Keratinocyte (primary cell): ENCODE results near the gene TFAP2E. TPM values are rescaled to one million over a fixed set of nuclear protein-coding genes. Genes with fewer than 3 reads are reported as not detected.
"Not testable (repeated sequence)": the region's sequence is repeated elsewhere in the genome, so short reads cannot be mapped to it uniquely, and the experiment has no call there.

Source experiments
- DNase-seq: peaks from one replicate; pipeline ENCODE4 v3.0.0-alpha.2; 2011; ENCODE audit warnings: low read depth, missing footprints, low spot score
- FAIRE-seq: peaks from 2 replicates; lab custom pipeline; 2011; peaks lifted over from hg19 to GRCh38; lab: Jason Lieb, UNC
- H2AFZ ChIP-seq: 2 replicates; pipeline ENCODE4 v1.6.0; 2012; ENCODE audit warnings: low read length, control low read depth, inconsistent platforms; ENCODE audit not compliant: control insufficient read depth
- H3K27ac ChIP-seq: 2 replicates; pipeline ENCODE4 v1.5.1; 2011; ENCODE audit warnings: low read length; ENCODE audit not compliant: control insufficient read depth, insufficient read depth
- H3K27me3 ChIP-seq: 3 replicates; pipeline ENCODE4 v1.6.0; 2011; ENCODE audit warnings: low read length; ENCODE audit not compliant: control insufficient read depth, insufficient read depth; ENCODE audit errors: extremely low read depth
- H3K36me3 ChIP-seq, 2 experiments: 2 replicates in 1 of 2; 3 replicates in 1 of 2; pipeline ENCODE4 v1.5.1; 2011; ENCODE audit warnings: low read length in 2 of 2, mild to moderate bottlenecking in 1 of 2; ENCODE audit not compliant: control insufficient read depth in 2 of 2, insufficient read depth in 2 of 2; ENCODE audit errors: extremely low read depth in 1 of 2
- H3K4me1 ChIP-seq: 3 replicates; pipeline ENCODE4 v1.5.1; 2011; ENCODE audit warnings: low read length; ENCODE audit not compliant: control insufficient read depth, insufficient read depth; ENCODE audit errors: extremely low read depth
- H3K4me2 ChIP-seq: 3 replicates; pipeline ENCODE4 v1.6.0; 2011; ENCODE audit warnings: low read depth, low read length; ENCODE audit not compliant: control insufficient read depth, insufficient read depth; ENCODE audit errors: extremely low read depth
- H3K4me3 ChIP-seq, 3 experiments: fragments of 200-600 bp in 1 of 3; sonication (generic) in 1 of 3; 2 replicates in 2 of 3; 3 replicates in 1 of 3; pipeline ENCODE4 v1.5.1; 2011 to 2016; ENCODE audit warnings: low read length in 3 of 3, mild to moderate bottlenecking in 3 of 3, control low read depth in 2 of 3, inconsistent platforms in 1 of 3, low read depth in 1 of 3, mixed read lengths in 1 of 3, mixed run types in 1 of 3, moderate library complexity in 1 of 3; ENCODE audit not compliant: control insufficient read depth in 2 of 3, insufficient read depth in 2 of 3; ENCODE audit errors: extremely low read depth in 1 of 3
- H3K79me2 ChIP-seq: 2 replicates; pipeline ENCODE4 v1.6.0; 2012; ENCODE audit warnings: low read length; ENCODE audit not compliant: control insufficient read depth, insufficient read depth
- H3K9ac ChIP-seq: 3 replicates; pipeline ENCODE4 v1.6.0; 2011; ENCODE audit warnings: low read length; ENCODE audit not compliant: control insufficient read depth, insufficient read depth; ENCODE audit errors: extremely low read depth
- H3K9me1 ChIP-seq: 3 replicates; pipeline ENCODE4 v1.6.0; 2011; ENCODE audit warnings: low read length; ENCODE audit not compliant: control insufficient read depth, insufficient read depth; ENCODE audit errors: extremely low read depth
- H3K9me3 ChIP-seq: 2 replicates; pipeline ENCODE4 v1.5.1; 2012; ENCODE audit warnings: low read depth, low read length; ENCODE audit not compliant: control insufficient read depth
- H4K20me1 ChIP-seq: 3 replicates; pipeline ENCODE4 v1.6.0; 2011; ENCODE audit warnings: low read length; ENCODE audit not compliant: control insufficient read depth, insufficient read depth; ENCODE audit errors: extremely low read depth
- EZH2 ChIP-seq: IDR thresholded peaks from one replicate; pipeline ENCODE4 v1.6.1; 2012; ENCODE audit warnings: inconsistent platforms, mild to moderate bottlenecking, low read length, moderate library complexity
- dilution Hi-C: fragments of 300-500 bp; cut with MboI; formaldehyde crosslinking; loops from one replicate; pipeline ENCODE4 v1.7.0; 2020; ENCODE audit warnings: low sequenced_read_pairs; ENCODE audit not compliant: extremely low pct_ligation_motif_present
- polyA plus RNA-seq, 5 experiments: library from polyadenylated mRNA; depleted of rRNA in 3 of 5; stranded (reverse) in 3 of 5; stranded (forward) in 1 of 5; unstranded in 1 of 5; fragments of >200 nt; gene quantifications; 1 replicate in 1 of 5; 2 replicates in 3 of 5; 3 replicates in 1 of 5; pipeline versions ENCODE4 v1.2.1 to v1.2.3, GENCODE V29; 2011 to 2012; ENCODE audit warnings: missing spikeins in 2 of 5, low read depth in 1 of 5, low replicate concordance in 1 of 5
- TF ChIP-seq, protein P1 (sequence below), 3 experiments: IDR thresholded peaks in 1 of 3; conservative IDR thresholded peaks in 1 of 3; optimal IDR thresholded peaks in 1 of 3; 2 replicates in 2 of 3; 3 replicates in 1 of 3; pipeline versions ENCODE3 to v1.5.1; 2011; ENCODE audit warnings: low read length in 3 of 3, mild to moderate bottlenecking in 3 of 3, moderate library complexity in 2 of 3, control low read depth in 1 of 3, inconsistent platforms in 1 of 3; ENCODE audit not compliant: insufficient read depth in 2 of 3; ENCODE audit errors: extremely low read depth in 1 of 3

Gene TFAP2E
- polyA plus RNA-seq, 1 donor (not counting 4 experiments of a cell fraction or from before 2014, with no cell fraction given): 0.26 TPM

DNA sequence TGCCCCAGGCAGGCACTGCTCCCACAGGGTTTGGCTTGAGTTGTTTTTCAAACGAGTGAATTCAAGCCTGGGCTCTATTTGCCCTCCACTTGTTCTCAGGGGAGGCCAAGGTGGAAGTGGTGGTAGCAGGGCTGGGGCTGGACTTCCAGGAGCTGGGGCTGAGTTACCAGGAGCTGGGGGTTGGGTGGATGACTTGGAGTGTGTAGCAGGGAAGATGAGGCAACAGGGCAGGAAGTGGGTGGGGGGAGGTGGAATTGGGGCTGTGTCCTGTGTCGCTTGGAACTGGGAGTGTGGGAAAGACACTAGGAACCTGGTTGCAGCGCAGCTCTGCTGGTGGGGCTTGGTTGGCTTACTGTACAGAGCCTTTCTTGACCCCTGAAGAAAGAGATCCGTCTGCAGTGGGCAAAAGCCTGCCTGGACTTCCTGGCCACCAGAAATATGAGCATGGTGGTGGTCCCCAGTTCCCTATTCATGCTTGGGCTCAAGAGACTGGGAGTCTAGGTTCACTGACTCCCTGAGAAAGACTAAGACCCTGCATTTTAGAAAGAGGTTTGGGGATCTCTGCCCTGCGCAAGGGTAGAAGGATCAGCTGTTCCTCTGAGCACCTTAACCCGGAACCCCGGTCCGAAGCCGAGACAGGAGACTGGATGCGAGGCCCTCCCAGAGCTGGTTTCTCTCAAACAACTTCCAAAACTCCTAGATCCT, 3.1 kb downstream of the TFAP2E start:
- dilution Hi-C loops: no loop called here
- no peak overlapping the region for H3K9ac ChIP-seq
- no peak overlapping the region for H3K4me2 ChIP-seq
- no peaks in the 10 kb centered on the region for H3K9me3 ChIP-seq
- TF ChIP-seq, protein P1, sequence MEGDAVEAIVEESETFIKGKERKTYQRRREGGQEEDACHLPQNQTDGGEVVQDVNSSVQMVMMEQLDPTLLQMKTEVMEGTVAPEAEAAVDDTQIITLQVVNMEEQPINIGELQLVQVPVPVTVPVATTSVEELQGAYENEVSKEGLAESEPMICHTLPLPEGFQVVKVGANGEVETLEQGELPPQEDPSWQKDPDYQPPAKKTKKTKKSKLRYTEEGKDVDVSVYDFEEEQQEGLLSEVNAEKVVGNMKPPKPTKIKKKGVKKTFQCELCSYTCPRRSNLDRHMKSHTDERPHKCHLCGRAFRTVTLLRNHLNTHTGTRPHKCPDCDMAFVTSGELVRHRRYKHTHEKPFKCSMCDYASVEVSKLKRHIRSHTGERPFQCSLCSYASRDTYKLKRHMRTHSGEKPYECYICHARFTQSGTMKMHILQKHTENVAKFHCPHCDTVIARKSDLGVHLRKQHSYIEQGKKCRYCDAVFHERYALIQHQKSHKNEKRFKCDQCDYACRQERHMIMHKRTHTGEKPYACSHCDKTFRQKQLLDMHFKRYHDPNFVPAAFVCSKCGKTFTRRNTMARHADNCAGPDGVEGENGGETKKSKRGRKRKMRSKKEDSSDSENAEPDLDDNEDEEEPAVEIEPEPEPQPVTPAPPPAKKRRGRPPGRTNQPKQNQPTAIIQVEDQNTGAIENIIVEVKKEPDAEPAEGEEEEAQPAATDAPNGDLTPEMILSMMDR (optimal IDR thresholded peaks at IDR 0.05 in 1 of 3, IDR thresholded peaks at IDR 0.05 in 1 of 3, conservative IDR thresholded peaks at IDR 0.05 in 1 of 3; ENCODE audit: extremely low read depth in 1 of 3, insufficient read depth in 2 of 3, low read length in 3 of 3): no peak
- TF ChIP-seq EZH2: no peak
- peaks cover 14% of the 10 kb centered on the region for H3K27me3 ChIP-seq
- no peaks in the 10 kb centered on the region for H3K36me3 ChIP-seq
- no peaks in the 10 kb centered on the region for H4K20me1 ChIP-seq
- peaks cover 31% of the 10 kb centered on the region for H3K4me1 ChIP-seq
- no peak for DNase-seq
- FAIRE-seq: no peak
- no peaks in the 10 kb centered on the region for H3K9me1 ChIP-seq
- no peak overlapping the region for H2AFZ ChIP-seq
- H3K79me2 ChIP-seq: no peaks in the 10 kb centered on the region
- no peak overlapping the region for H3K4me3 ChIP-seq
- H3K27ac ChIP-seq: no peak overlapping the region

GRCh38 chr1:35576766-35577070, 3.6 kb downstream of the TFAP2E start:
- H3K9me1 ChIP-seq, H3K36me3 ChIP-seq, H3K4me2 ChIP-seq, H3K27ac ChIP-seq, H3K9me3 ChIP-seq, H2AFZ ChIP-seq, H3K9ac ChIP-seq, dilution Hi-C loops, H3K79me2 ChIP-seq, DNase-seq, H3K4me3 ChIP-seq, FAIRE-seq, H4K20me1 ChIP-seq: not testable (repeated sequence)
- Histone ChIP-seq H3K4me1 (peaks cover 30% of the 10 kb centered on the region), H3K27me3 (peaks cover 14% of the 10 kb centered on the region)
